Brain pericyte (primary cell): ENCODE measurements around the gene ATP8A2.
"Not testable (repeated sequence)": the region's sequence is repeated elsewhere in the genome, so short reads cannot be mapped to it uniquely, and the experiment has no call there.

Experiments
- DNase-seq: peaks from one replicate; pipeline ENCODE4 v3.0.0-alpha.2; 2012; ENCODE audit warnings: low read depth, low spot score

ATP8A2 gene

GRCh38 chr13:25800523-25800922, 428.7 kb downstream of the ATP8A2 start:
- DNase-seq, result no peak

GRCh38 chr13:25802579-25802978, 430.8 kb downstream of the ATP8A2 start:
- DNase-seq, result no peak

- DNase-seq, result no peak
These were observed 431.9 kb downstream of the ATP8A2 start for GRCh38 chr13:25803641-25804040.

- no peak for DNase-seq
These were observed 434.6 kb downstream of the ATP8A2 start for GRCh38 chr13:25806264-25806974.

GRCh38 chr13:25807562-25807961, 435.8 kb downstream of the ATP8A2 start:
- DNase-seq, result no peak

- DNase-seq, result no peak
These were observed 439.7 kb downstream of the ATP8A2 start for GRCh38 chr13:25811506-25811905.

- DNase-seq, result no peak
These were observed 444.5 kb downstream of the ATP8A2 start for GRCh38 chr13:25816239-25816638.

- DNase-seq, result no peak
These were observed 448.2 kb downstream of the ATP8A2 start for GRCh38 chr13:25819856-25820530.

- no peak for DNase-seq
These were observed 450.0 kb downstream of the ATP8A2 start for GRCh38 chr13:25821776-25822175.

- not testable (repeated sequence) for DNase-seq
These were observed 455.4 kb downstream of the ATP8A2 start for GRCh38 chr13:25827221-25827620.

- DNase-seq, result no peak
These were observed 456.2 kb downstream of the ATP8A2 start for GRCh38 chr13:25827831-25828465.

- no peak for DNase-seq
These were observed 462.0 kb downstream of the ATP8A2 start for GRCh38 chr13:25833761-25834160.

GRCh38 chr13:25836574-25837336, 465.0 kb downstream of the ATP8A2 start:
- DNase-seq, result no peak

GRCh38 chr13:25839371-25839770, 467.6 kb downstream of the ATP8A2 start:
- DNase-seq, result no peak

GRCh38 chr13:25840261-25840660, 468.5 kb downstream of the ATP8A2 start:
- no peak for DNase-seq

- DNase-seq, result no peak
These were observed 469.2 kb downstream of the ATP8A2 start for GRCh38 chr13:25840931-25841330.

GRCh38 chr13:25843692-25844091, 471.9 kb downstream of the ATP8A2 start:
- DNase-seq, result no peak

GRCh38 chr13:25844559-25845434, 473.0 kb downstream of the ATP8A2 start:
- no peak for DNase-seq

GRCh38 chr13:25846222-25846984, 474.6 kb downstream of the ATP8A2 start:
- DNase-seq, result no peak

- no peak for DNase-seq
These were observed 475.4 kb downstream of the ATP8A2 start for GRCh38 chr13:25847145-25847544.
